Stimulated activated CD4-positive, alpha-beta T cell treated with anti-CD3 and anti-CD28 coated beads, TNF-alpha, amount 100 ng/mL, for 1 hour (primary cell): ENCODE data around the gene AKR1A1.
"Not testable (repeated sequence)": the region's sequence is repeated elsewhere in the genome, so short reads cannot be mapped to it uniquely, and the experiment has no call there.

Source experiments
- DNase-seq, 3 donors: peaks; one replicate each; pipeline ENCODE4 v3.0.0-alpha.2; 2020; ENCODE audit warnings: low read depth in 3 of 3, low spot score in 1 of 3

AKR1A1 gene

DNA sequence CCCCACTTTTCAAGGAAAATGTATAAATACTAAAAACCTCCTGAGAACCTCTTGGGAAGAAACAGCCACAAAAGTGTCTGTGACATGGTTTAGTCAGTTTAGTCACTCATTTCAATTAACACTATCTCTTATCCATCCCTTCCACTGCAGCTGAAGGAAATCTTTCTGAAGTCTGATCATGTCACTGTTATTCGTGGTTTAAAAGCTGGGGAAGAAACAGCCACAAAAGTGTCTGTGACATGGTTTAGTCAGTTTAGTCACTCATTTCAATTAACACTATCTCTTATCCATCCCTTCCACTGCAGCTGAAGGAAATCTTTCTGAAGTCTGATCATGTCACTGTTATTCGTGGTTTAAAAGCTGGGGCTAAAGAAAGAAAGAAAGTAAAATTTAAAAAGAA lies 27.1 kb upstream of the AKR1A1 start:
- not testable (repeated sequence) for DNase-seq

- not testable (repeated sequence) for DNase-seq
Measured at GRCh38 chr1:45523975-45524374, 26.7 kb upstream of the AKR1A1 start.

GRCh38 chr1:45526135-45526644 lies 24.4 kb upstream of the AKR1A1 start:
- no peak for DNase-seq

- DNase-seq: no peak
Measured at GRCh38 chr1:45530632-45531135, 19.9 kb upstream of the AKR1A1 start.

- no peak for DNase-seq
Measured at GRCh38 chr1:45531873-45532272, 18.8 kb upstream of the AKR1A1 start.

- DNase-seq: no peak
Measured at GRCh38 chr1:45535988-45536766, 14.4 kb upstream of the AKR1A1 start.

DNA sequence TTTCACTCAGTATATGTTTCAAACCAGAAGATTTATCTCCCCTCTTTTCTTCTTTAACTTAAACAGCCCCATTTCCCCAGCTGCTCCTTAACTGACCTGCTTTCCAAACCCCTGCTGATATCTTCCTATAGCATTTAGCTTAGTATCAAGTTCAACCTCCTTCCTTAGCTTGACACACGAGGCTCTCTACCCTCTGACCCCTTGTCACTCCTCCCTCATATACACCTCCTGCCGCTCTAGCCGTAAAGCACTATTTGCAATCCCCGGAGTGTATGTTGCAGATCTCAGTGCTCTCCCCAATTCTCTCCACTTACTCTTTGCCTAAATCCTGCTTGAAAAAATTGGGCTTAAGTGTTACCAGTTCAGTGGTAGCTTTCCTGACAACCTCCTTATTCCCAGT lies 13.7 kb upstream of the AKR1A1 start:
- no peak for DNase-seq

DNA sequence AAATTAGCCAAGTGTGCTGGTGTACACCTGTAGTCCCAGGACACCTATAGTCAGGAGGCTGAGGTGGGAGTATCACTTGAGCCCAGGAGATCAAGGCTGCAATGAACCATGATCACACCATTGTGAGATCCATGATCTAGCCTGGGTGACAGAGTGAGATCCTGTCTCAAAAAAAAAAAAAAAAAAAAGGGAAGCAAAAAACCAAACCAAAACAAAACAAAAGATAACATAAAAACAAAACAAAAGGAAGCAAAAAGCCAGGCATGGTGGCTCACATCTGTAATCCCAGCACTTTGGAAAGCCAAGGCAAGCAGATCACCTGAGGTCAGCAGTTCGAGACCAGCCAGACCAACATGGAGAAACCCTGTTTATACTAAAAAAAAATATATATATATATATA lies 9.4 kb upstream of the AKR1A1 start:
- no peak for DNase-seq

DNA sequence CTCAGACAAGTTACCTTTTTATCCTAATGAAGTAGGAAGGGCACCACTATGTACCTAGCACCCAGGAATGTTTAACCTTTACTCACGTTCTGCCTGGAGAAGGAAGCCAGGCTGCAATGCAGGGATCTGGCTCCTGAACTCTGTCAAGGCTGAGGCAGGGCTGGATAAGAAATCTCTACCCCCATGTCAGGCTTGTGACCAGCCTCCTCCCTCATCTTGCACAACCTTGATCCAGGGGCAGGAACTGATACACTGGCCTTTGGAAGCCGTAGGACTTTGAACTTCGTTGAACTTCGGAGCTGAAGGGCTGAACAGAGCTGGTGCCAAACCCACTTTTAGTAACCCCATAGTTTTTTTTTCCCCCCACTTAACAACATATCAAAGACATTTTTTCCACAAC lies 8.0 kb upstream of the AKR1A1 start:
- DNase-seq: no peak

- peak; percentile 35 to 65 (median 51) for DNase-seq
Measured at GRCh38 chr1:45543581-45544417, 6.8 kb upstream of the AKR1A1 start.

- DNase-seq: no peak
Measured at GRCh38 chr1:45544530-45544929, 6.1 kb upstream of the AKR1A1 start.

GRCh38 chr1:45545019-45545493 lies 5.6 kb upstream of the AKR1A1 start:
- DNase-seq: no peak

- DNase-seq: no peak
Measured at GRCh38 chr1:45545553-45546310, 4.9 kb upstream of the AKR1A1 start.

GRCh38 chr1:45551684-45552083 lies 1.1 kb downstream of the AKR1A1 start:
- DNase-seq: no peak

DNA sequence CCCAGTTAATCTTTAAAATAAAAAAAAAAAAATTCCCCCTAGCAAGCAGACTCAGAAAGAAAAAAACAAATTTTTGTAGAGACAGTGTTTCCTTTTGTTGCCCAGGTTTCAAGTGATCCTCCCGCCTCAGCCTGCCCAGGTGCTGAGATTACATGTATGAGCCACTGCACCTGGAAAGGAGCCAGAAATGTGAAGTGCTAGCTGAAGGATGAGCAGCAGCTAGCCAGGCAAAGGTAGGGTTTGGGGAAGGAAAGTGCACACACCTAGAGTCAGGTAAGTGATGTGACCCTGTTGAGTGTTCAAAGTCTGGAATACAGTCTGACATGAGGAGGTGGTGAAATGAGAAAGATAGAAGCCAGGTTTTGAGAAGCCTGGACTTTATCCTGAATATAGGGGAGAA lies 1.7 kb downstream of the AKR1A1 start:
- no peak for DNase-seq

DNA sequence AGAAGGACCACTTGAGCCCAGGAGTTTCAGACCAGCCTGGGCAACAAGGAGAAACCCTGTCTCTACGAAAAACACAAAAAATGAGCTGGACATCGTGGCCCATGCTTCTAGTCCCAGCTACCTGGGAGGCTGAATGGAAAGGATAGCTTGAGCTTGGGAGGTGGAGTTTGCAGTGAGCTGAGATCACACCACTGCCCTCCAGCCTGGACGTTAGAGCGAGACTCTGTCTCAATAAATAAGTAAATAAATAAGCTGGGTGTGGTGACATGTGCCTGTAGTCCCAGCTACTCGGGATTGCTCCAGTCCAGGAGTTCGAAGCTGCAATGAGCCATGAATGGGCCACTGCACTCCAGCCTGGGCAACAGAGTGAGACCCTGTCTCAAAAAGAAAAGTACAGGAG lies 3.6 kb downstream of the AKR1A1 start:
- no peak for DNase-seq

DNA sequence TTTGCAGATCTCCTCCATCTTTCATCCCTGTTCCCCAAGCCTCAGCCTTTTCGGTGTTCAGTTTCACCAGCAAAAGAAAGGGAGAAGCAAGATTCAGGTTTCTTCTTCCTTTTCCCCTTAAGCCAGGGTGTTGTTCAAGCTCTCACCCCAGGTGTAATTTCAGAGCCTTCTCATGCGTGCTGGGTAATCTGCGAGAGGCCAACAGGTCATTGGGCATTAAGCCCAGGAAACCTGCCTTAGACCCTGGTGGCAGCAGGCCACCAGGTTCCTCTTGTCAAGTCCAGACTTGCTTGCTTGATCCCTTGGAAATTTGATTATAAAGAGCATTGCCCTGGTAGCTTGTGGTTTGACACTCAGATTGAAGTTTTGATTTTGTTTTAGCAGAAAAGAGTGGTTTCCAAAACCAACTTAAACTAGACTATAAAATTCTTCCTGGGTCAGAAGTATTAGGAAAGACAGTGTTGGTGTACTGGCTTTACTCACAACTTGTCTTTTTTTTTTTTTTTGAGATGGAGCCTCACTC lies 6.9 kb downstream of the AKR1A1 start:
- no peak for DNase-seq

DNA sequence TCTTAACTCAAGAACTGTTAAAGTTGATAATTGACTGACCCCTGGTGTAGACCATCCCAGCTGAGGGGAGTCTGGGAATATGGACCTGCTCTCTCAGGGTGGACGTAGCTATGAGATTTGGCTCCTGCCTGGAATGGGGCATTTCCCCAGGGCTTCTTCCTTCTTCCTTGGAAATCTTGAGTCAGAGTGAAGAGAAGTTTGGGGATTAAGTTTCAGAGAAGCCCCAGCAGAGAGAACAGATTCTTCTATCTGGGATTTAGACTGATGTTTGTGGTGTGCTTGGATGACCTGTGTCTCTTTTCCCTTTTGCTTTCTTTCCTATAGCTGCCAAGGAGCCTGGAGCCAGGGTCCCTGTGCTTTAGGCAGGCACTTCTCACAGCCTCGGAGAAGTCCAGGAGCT lies 13.2 kb downstream of the AKR1A1 start:
- no peak for DNase-seq

- no peak for DNase-seq
Measured at GRCh38 chr1:45566722-45567121, 16.1 kb downstream of the AKR1A1 start.

DNA sequence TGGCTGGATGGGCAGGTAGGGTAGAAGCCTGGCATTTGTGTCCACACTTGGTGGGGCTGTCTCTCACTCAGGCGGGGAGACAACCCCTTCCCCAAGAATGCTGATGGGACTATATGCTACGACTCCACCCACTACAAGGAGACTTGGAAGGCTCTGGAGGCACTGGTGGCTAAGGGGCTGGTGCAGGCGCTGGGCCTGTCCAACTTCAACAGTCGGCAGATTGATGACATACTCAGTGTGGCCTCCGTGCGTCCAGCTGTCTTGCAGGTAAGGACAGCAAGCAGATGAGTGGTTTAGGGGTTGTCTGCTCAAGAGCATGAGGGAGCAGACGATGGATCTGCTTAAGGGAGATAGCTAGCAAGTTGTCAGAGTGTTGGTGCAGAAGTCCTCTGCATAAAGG lies 17.3 kb downstream of the AKR1A1 start:
- no peak for DNase-seq

DNA sequence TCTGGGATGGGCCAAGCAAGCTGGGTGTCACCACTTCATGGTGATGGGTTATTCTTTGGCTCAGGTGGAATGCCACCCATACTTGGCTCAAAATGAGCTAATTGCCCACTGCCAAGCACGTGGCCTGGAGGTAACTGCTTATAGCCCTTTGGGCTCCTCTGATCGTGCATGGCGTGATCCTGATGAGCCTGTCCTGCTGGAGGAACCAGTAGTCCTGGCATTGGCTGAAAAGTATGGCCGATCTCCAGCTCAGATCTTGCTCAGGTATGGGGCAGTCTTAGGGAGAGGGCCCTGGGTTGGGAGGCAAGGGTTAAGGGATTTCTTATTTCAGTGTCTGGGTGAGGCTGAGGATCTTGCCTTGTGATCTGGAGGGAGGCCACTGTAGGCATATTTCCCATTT lies 17.8 kb downstream of the AKR1A1 start:
- DNase-seq: no peak
